ENCODE data around the gene DLG5.

Gene DLG5

GRCh38 chr10:77890097-77890496 is 36.5 kb downstream of the DLG5 start:
- no peak for DNase-seq

GRCh38 chr10:77889277-77889903 is 37.2 kb downstream of the DLG5 start:
- DNase-seq: no peak

DNA sequence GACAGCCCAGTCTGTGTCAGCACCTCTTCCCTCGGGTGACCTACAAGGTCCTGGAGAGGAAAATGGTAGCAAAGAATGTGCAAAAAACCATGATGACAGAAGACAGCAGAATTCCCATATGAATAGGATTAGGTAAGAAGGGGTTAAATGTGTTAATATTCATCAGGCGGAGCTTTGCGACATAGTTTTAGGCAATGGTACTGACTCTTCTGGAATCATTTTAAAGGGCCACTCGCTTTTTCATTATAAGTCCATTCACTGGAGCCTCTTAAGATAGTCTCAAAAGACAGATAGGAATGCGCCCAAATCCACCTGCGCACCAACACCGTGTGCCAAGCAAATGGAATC is 38.2 kb downstream of the DLG5 start:
- no peak for DNase-seq

DNA sequence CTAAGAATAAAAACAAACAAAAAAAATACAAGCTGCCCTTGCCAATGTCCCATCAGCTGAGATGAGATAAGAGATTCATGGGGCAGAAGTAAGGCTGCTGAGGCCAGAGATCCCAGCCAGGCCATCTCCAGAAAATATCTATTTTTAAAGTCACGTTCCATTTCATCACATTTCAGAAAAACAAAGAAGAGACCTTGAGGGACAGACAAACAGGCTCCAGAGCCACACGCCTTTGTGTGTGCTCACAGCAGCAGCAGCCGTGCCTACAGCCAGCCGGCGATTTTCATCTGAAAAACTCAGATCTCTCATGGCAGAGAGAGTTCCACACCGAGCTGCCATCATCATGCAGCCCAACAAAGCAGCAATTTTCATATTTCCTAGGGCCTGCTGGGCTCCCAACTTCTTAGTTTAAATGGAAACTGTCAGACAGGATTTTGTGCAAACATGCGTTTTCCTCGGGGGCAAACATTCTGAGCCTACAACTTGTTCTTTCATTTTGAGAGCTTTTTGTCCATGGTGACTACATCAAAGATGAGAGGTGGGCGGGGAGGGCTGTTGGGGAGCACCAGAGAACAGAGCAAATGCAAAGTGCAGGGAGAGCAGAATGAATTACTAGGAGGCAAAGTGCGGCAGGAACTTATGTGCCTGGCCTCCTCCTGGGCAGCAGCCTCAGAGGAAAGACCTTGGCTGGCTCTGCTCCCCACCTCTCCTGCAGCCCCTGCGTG is 38.8 kb downstream of the DLG5 start:
- no peak for DNase-seq

DNA sequence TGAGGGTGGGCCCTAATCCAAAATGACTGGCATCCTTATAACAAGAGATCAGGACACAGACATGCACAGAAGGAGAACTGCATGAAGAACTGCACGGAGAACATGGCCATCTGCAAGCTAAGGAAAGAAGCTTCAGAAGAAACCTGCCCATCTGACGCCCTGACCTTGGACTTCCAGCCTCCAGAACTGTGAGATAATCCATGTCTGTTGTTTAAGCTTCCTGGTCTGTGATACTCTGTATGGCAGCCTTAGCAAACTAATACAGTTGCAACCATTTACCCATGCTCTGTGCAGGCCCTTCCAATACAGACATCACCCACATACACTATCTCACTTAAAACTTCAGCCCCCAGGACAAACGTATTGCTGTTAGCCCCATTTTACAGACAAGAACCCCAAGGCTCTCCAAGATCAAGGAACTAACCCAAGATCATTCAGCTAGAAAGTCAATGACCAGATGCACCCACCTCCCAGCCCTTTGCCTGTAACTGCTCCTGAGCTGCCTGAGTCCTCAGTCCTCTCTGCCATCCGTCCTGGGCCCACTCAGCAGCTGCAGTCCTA is 39.7 kb downstream of the DLG5 start:
- no peak for DNase-seq

GRCh38 chr10:77884181-77884580 is 42.4 kb downstream of the DLG5 start:
- no peak for DNase-seq

DNA sequence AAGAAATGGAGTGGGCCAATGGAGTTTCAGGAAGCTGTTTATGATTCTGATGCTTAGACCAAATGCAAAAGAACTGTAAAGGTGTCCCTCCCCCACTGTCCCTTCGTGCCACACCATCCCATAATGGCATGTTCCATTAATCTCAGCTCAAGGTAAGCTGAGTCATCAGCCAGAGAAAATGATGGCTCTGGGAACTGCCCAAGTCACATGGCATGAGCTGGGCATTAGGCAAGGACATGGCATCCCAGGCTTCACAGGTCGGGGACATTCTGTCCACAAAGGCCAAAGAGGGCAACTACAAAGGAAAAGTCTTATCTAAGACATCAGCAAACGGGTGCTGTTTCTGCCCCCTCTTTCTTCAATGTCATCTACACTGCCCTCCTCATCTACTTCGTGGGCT is 44.9 kb downstream of the DLG5 start:
- no peak for DNase-seq

GRCh38 chr10:77881222-77881621 is 45.3 kb downstream of the DLG5 start:
- DNase-seq: no peak

DNA sequence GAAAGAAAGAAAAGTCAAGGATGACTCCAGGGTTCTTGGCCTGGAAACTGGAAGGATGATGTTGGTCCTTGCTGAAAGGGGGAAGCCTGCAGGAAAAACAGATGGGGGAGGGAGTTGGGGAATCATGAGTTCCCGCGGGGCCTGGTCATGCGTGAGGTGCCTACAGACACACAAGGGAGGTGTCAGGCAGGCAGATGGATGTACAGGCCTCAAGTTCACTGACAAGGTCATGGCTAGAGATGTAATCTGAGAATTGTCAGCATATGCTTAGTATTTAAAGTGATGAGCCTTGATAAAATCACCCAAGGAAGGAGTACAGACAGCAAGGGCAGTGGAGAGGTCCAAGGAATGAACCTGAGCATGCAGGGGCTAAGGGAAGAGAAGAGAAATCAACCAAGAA is 46.8 kb downstream of the DLG5 start:
- no peak for DNase-seq

DNA sequence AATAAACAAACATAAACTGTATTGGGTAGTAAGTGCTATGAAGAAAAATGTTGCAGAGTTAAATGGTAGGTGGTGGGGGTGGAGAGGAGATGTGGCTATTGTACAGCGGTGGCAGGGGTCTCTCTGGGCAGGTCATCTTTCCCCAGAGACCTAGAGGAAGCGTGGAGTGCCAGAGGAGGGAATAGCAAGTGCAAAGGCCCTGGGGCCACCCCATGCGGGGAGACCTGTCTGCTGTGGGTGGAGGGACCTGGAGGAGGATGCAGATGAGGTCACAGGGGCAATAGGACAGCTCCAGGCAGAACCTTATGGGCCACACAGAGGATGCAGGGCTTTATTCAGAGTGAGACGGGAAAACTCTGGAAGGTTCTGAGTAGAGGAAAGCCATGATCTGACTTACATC is 47.5 kb downstream of the DLG5 start:
- DNase-seq: no peak

GRCh38 chr10:77877441-77878344 is 48.9 kb downstream of the DLG5 start:
- DNase-seq: peak; percentile 48

DNA sequence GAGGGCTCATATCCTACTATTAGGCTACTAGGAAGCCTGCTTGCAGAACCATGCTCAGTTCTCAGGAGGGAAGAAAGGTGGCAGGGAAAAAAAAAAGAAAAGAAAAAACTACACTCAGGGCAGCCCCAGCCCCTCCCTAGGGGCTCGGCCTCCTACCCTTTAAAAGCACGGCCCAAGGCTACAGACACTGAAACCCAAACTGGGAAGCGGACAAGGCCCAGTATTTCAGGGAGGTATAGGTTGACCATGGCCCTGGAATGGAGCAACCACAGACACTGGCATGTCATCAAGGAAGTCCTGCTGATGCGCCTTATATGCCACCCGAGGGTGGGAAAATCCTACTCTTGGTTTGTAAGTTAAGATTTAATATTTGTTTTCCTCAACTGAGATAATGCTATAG is 50.8 kb downstream of the DLG5 start:
- DNase-seq: no peak

DNA sequence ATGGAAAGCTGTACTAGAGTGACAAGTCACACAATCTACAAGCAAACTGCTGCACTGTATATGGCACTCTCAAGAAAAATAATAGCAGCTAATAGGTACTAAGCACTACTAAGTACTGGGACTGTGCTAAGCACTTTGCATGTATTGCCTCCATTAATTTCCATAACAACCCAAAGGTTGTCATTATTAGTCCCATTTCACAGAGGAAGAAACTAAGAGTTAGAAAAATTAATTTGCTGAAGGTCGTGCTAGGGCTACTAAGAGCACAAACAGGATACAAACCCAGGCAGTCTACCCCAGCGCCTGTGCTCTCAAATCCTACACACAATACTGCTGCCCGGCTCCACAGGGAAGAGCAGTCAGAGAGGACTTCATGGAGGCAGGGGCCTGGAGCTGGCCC is 51.7 kb downstream of the DLG5 start:
- DNase-seq: no peak

DNA sequence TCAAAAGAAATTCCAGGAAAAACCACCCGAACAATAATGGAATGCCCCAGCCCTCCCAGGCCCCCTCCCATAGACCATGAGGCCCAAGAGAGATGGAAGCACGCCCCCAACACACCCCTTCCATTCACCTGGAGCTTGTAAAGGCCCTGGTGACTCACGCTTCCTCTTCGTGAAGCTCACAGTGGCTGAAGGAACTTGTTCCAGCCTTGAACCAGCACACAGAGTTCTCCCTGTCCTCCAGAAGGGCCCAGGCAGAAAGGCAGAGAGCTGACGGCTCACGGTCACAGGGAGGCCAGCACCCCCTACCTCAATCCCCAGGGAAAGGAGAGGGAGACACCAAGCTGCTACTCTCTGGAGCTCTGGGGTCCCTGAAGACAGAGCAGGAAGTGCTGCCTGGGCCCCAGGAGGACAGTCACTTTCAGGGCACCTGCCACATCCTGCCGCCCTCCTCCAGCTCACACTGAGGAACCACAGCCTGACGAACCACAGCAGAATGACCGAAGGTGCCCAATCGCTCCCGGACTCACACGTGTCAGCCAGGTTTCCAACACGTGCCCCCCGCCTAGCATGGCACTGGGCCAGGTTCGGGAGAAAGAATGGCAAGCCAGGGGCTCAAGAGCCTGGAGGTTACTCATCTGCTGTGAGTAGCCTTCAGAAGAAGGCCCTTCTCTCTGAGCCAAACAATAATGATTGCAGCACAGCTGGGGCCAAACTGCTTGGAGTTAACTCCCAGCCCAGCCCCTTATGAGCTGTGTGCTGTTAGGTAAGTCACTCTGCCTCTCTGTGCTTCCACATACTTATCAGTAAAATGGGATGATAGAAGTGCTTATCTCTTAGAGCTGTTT is 52.8 kb downstream of the DLG5 start:
- peak; percentile 77 for DNase-seq

- no peak for DNase-seq
These were observed 53.5 kb downstream of the DLG5 start for GRCh38 chr10:77872947-77873535.

DNA sequence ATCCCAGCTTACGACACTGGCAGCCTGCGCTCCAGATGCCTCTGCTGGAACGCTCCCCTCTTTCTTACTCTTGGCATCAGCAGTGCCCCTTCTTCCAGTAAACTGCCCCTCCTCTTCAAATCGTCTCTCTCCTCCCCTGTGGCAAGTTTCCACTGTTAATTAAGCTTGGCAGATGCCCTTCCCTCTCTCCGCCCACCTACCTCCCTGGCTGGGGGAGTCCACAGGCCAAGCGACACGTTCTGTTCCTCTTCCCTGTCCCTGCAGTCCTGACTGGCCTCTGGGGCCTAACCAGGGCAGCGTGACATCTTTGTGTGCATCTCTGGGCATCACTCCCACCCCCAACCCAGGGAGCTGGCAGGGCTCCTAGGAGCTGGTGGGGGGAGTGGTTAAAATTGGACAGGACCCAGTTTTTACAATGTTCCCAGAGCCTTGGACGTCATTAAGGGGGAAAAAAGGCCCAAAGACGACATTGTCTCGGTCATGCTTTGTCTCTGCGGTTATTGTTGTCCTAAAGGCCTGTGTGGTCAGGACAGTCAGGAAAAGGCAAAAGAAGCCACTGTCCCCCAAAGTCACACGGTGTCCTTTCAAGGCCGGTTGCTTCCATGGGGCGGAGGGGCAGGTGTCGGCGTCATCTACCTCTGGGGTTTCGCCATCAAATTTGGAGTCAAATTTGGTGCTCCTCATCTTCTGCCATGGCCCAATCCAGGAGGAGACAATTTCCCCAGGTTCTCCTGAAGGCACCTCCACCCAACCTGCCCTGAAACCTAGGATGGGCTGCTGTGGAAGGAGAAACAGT is 54.2 kb downstream of the DLG5 start:
- DNase-seq: no peak

DNA sequence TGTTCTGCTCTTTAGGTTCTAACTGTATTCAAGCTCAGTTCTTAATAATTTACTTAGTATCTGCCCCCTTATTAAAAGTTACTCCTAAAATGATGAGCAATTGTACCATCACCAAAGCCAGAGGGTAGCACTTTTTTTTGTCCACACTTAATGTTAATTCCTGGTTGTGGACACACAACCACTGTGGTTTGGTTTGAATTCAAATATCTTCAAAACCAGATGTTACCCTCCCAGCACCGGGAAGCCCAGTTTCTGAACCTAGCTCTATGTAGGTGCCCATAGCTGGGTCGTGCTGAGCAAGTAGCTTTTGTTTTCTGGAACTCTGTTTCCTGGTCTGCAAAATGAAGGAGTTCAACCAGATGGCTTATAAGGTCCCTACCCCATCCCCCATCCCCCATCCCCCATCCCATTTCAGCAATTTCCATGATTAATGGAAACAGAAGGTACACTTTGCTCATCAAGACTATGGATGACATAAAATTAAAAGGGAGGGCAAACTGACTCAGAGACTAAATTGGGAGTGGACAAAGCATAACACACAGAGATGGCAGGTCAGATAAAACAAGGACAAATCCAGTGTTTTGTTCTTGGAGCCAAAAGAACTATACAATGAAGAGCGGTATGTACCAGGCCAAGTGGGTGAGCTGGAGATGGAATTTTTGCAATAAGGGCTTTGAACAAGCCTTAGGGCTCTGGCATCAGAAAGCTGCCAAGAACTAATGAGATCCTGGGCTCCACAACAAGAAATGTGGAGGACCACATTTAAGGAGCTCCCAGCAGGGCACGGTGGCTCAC is 56.7 kb downstream of the DLG5 start:
- DNase-seq: no peak

- DNase-seq: no peak
These were observed 58.0 kb downstream of the DLG5 start for GRCh38 chr10:77868523-77868922.

DNA sequence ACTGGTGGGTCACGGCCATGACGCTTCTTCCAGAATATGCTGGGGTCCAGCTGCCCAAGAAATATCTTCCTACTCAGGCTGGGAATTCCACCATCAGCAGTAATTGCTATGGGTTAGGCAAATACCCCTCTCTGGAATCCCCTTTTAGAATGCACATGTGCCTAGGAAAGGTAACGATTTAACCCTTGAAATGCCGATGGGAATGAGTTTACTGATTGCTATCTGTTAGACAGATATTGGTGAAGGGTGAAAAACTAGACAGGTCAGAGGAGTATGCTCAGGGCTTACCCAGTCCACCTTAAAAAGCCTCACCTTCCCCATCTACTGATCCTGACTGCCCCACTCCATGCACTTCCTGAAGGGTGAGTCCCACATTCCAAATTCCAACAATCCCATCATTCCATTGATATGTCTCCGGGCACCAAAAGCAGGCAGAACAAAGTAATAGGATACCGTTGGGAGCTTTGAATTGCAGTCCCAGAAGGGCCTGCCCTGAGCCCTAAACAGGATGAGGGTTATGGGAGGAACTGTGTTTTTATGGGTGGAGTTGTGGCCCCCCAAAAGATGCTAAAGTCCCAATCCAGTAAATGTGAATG is 59.3 kb downstream of the DLG5 start:
- DNase-seq: no peak

- no peak for DNase-seq
These were observed 60.0 kb downstream of the DLG5 start for GRCh38 chr10:77866598-77866997.

Measured in GF-D8 (cell line).